Colonic mucosa (tissue), 4 donors: ENCODE data around the gene NEB. TPM values are rescaled to one million over a fixed set of nuclear protein-coding genes. Genes with fewer than 3 reads are reported as not detected.

ENCODE experiments used
- DNase-seq: peaks from one replicate; pipeline ENCODE4 v3.0.0-alpha.2; 2020
- H3K27ac ChIP-seq: fragments of 200-600 bp; one replicate; pipeline ENCODE4 v1.8.0; 2021
- H3K27me3 ChIP-seq: fragments of 200-600 bp; one replicate; pipeline ENCODE4 v1.8.0; 2021
- H3K36me3 ChIP-seq: fragments of 200-600 bp; one replicate; pipeline ENCODE4 v1.8.0; 2021
- H3K4me1 ChIP-seq: fragments of 200-600 bp; one replicate; pipeline ENCODE4 v1.8.0; 2021; ENCODE audit warnings: mild to moderate bottlenecking
- H3K4me3 ChIP-seq: fragments of 200-600 bp; one replicate; pipeline ENCODE4 v1.8.0; 2021
- H3K9ac ChIP-seq, 2 donors: one replicate each; pipeline ENCODE4 v1.7.0; 2013; ENCODE audit warnings: control low read depth in 2 of 2, low read depth in 2 of 2, low read length in 2 of 2
- H3K9me3 ChIP-seq: fragments of 200-600 bp; one replicate; pipeline ENCODE4 v1.8.0; 2021
- CTCF ChIP-seq: fragments of 200-600 bp; IDR thresholded peaks from one replicate; pipeline ENCODE4 v1.8.0; 2022; ENCODE audit warnings: antibody characterized with exemption, mild to moderate bottlenecking
- intact Hi-C: fragments of 100-400 bp; cut with DNase I; formaldehyde crosslinking; loops from one replicate; pipeline ENCODE4 v1.14.1; 2022
- total RNA-seq, 2 donors: library from RNA; stranded (reverse); fragmentation: NEBNext Ultra II Directional in 1 of 2; extraction: Animal tissue kit (Norgen Biotek cat#: 25700) in 1 of 2; gene quantifications; one replicate each; pipeline ENCODE4 v1.2.1, GENCODE V29; 2021
- donor health status: healthy.
- donor health status: DM: no; HTN: no; CAD: no.
- donor health status: DM: no; HTN: no; CAD: no.

Gene NEB
- total RNA-seq, 2 donors from 2014 or later: 0.89 to 1.0 TPM

- no peaks in the 10 kb centered on the region for H3K9me3 ChIP-seq
- no peaks in the 10 kb centered on the region for H3K27me3 ChIP-seq
- intact Hi-C loops: no loop called here
- no peak overlapping the region for H3K27ac ChIP-seq
- H3K36me3 ChIP-seq: no peaks in the 10 kb centered on the region
- DNase-seq: no peak
- TF ChIP-seq CTCF: no peak
- no peaks in the 10 kb centered on the region for H3K4me1 ChIP-seq
- no peak overlapping the region for H3K4me3 ChIP-seq
- no peak overlapping the region for H3K9ac ChIP-seq
Observed at GRCh38 chr2:151780938-151781337, 46.7 kb upstream of the NEB start.

DNA sequence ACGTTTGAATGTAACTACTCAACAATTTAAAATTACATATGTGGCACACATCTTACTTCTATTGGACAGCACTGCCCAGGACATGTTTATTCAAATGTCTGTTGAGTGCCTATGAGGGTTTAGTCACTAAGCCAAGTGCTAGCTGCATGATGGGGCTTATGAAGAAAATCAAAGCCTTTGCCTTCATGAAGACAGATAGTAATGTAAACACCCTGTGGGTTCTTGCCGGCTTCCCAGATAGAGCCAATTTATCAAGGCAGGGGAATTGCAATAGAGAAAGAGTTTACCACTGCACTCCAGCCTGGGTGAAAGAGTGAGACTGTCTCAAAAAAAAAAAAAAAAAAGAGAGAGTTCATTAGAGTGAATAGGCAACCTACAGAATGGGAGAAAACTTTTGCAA lies 43.7 kb upstream of the NEB start:
- Histone ChIP-seq H3K9ac (no peak overlapping the region), H3K9me3 (no peaks in the 10 kb centered on the region), H3K36me3 (no peaks in the 10 kb centered on the region), H3K27ac (no peak overlapping the region), H3K4me3 (no peak overlapping the region), H3K4me1 (no peaks in the 10 kb centered on the region), H3K27me3 (no peaks in the 10 kb centered on the region)
- DNase-seq: no peak
- intact Hi-C loops: no loop called here
- no peak for TF ChIP-seq CTCF

DNA sequence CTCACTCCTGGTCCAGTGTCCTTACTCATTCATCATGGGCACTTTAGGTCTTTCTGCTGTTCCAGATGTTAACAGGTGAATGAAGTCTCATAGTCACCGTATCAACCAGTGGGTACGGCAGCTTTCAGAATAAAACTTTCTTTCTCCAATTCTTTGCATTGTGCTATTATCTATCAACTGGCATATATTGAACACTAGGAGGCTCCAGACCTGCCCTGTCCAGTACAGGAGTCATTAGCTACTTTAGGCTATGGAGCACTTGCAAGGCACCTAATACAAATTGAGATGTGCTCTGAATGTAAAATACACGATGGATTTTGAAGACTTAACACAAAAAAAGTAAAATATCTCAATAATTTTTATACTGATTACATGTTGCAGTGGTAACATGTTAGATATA lies 43.2 kb upstream of the NEB start:
- Histone ChIP-seq H3K4me1 (no peaks in the 10 kb centered on the region), H3K9me3 (no peaks in the 10 kb centered on the region), H3K27me3 (no peaks in the 10 kb centered on the region), H3K27ac (no peak overlapping the region), H3K4me3 (no peak overlapping the region), H3K9ac (no peak overlapping the region), H3K36me3 (no peaks in the 10 kb centered on the region)
- intact Hi-C loops: no loop called here
- no peak for TF ChIP-seq CTCF
- DNase-seq: no peak

DNA sequence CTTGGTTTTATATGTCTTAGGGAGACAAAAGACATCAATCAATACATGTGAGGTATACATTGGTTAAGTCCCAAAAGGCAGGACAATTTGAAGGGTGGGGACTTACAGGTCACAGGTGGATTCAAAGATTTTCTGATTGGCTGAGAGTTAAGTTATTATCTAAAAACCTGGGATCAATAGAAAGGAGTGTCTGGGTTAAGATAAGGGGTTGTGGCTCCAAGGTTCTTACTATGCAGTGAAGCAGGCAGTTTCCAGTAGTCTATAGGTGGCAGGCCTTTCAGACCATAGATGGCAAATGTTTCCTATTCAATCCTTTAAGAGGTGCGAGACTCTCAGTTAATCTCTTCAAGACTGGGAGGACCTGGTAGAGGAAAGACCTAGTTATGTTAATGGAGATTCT lies 42.1 kb upstream of the NEB start:
- no peak for TF ChIP-seq CTCF
- H3K4me3 ChIP-seq: no peak overlapping the region
- H3K4me1 ChIP-seq: no peaks in the 10 kb centered on the region
- H3K9ac ChIP-seq: no peak overlapping the region
- H3K27ac ChIP-seq: no peak overlapping the region
- intact Hi-C loops: no loop called here
- DNase-seq: no peak
- no peaks in the 10 kb centered on the region for H3K36me3 ChIP-seq
- no peaks in the 10 kb centered on the region for H3K9me3 ChIP-seq
- no peaks in the 10 kb centered on the region for H3K27me3 ChIP-seq

GRCh38 chr2:151775057-151775740 lies 40.9 kb upstream of the NEB start:
- Histone ChIP-seq H3K27ac (no peak overlapping the region), H3K9me3 (no peaks in the 10 kb centered on the region), H3K36me3 (no peaks in the 10 kb centered on the region), H3K4me1 (no peaks in the 10 kb centered on the region), H3K4me3 (no peak overlapping the region), H3K27me3 (no peaks in the 10 kb centered on the region), H3K9ac (no peak overlapping the region)
- intact Hi-C loops: no loop called here
- no peak for TF ChIP-seq CTCF
- DNase-seq: no peak
